Skin of body (tissue), 2 donors: Measurements from ENCODE around the gene SPTA1. TPM values are rescaled to one million over a fixed set of nuclear protein-coding genes. Genes with fewer than 3 reads are reported as not detected.
"Not testable (repeated sequence)": the region's sequence is repeated elsewhere in the genome, so short reads cannot be mapped to it uniquely, and the experiment has no call there.

Experiments used
- DNase-seq: peaks from one replicate; lab custom pipeline; 2025; lab: John Stamatoyannopoulos, UW
- total RNA-seq: library from RNA; depleted of rRNA; stranded (reverse); fragments of >200 nt; gene quantifications from one replicate; pipeline ENCODE4 v1.2.3, GENCODE V29; 2014

Gene SPTA1
- total RNA-seq, result 10.6 TPM

GRCh38 chr1:158686111-158687009 lies at the start of gene SPTA1:
TSS of gene SPTA1 (minus strand) at chr1:158686715. CDS start at chr1:158686517, 198 bp downstream.
- DNase-seq, result no peak

GRCh38 chr1:158735848-158736247 lies 49.3 kb upstream of the SPTA1 start:
- no peak for DNase-seq

GRCh38 chr1:158732524-158732923 lies 46.0 kb upstream of the SPTA1 start:
- no peak for DNase-seq

- DNase-seq, result no peak
Measured at GRCh38 chr1:158731707-158732106, 45.2 kb upstream of the SPTA1 start.

- DNase-seq, result no peak
Measured at GRCh38 chr1:158730453-158730852, 43.9 kb upstream of the SPTA1 start.

- DNase-seq, result no peak
Measured at GRCh38 chr1:158728510-158729225, 42.2 kb upstream of the SPTA1 start.

GRCh38 chr1:158724442-158724841 lies 37.9 kb upstream of the SPTA1 start:
- no peak for DNase-seq

GRCh38 chr1:158720620-158721019 lies 34.1 kb upstream of the SPTA1 start, which contains the start of gene OR6K3:
TSS of gene OR6K3 (minus strand) at chr1:158720720. CDS start at chr1:158718115, 2,605 bp downstream.
- DNase-seq, result no peak

- DNase-seq, result no peak
Measured at GRCh38 chr1:158719664-158720063, 33.1 kb upstream of the SPTA1 start.

- no peak for DNase-seq
Measured at GRCh38 chr1:158717344-158717743, 30.8 kb upstream of the SPTA1 start.

GRCh38 chr1:158716335-158716734 lies 29.8 kb upstream of the SPTA1 start:
- DNase-seq, result no peak

- no peak for DNase-seq
Measured at GRCh38 chr1:158714754-158715153, 28.2 kb upstream of the SPTA1 start.

GRCh38 chr1:158711098-158711497 lies 24.6 kb upstream of the SPTA1 start:
- no peak for DNase-seq

GRCh38 chr1:158706096-158706495 lies 19.6 kb upstream of the SPTA1 start:
- no peak for DNase-seq

GRCh38 chr1:158700552-158700951 lies 14.0 kb upstream of the SPTA1 start, which contains the start of gene OR6K2:
TSS of gene OR6K2 (minus strand) at chr1:158700652. CDS start at chr1:158700652, 0 bp downstream.
- no peak for DNase-seq

- no peak for DNase-seq
Measured at GRCh38 chr1:158694596-158694995, 8.1 kb upstream of the SPTA1 start.

- DNase-seq, result no peak
Measured at GRCh38 chr1:158692356-158692755, 5.8 kb upstream of the SPTA1 start.

- DNase-seq, result no peak
Measured at GRCh38 chr1:158691907-158692306, 5.4 kb upstream of the SPTA1 start.

- not testable (repeated sequence) for DNase-seq
Measured at GRCh38 chr1:158691149-158691548, 4.6 kb upstream of the SPTA1 start.

GRCh38 chr1:158689875-158690274 lies 3.4 kb upstream of the SPTA1 start:
- DNase-seq, result no peak

- no peak for DNase-seq
Measured at GRCh38 chr1:158689110-158689509, 2.6 kb upstream of the SPTA1 start.

- DNase-seq, result not testable (repeated sequence)
Measured at GRCh38 chr1:158688343-158688742, 1.8 kb upstream of the SPTA1 start.
